Measurements from ENCODE around the gene ELP1.

DNA sequence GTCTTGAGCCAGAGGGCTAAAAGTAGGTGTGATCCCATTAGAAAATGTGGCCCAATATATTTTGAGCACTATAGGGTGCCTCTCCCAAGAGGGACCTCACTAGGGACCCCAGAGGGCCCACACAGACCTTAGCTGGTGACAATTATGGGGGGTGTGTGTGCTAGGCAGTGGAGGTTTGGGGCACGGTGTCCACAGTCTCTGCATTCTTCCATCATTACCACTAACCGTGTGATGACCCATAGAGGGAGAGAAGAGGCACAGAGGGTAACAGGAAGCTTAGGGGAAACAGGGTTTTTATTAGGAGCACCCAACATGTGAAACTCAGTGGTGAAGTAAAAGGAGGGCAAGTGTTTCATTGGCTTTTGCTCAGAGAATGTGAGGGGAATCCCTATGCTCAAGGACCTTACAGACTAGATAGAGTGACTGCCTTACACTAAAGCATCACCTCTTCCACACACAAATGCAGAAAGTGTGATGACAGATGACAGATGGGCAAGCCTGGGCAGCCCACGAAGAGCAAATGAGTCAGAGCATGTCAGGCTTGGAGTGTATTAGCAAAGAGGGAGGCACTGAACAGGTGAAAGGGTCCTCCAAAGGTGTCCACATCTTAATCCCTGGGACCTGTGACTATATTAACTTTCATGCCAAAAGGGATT lies 74.3 kb downstream of the ELP1 start:
- TF ChIP-seq, protein P1, sequence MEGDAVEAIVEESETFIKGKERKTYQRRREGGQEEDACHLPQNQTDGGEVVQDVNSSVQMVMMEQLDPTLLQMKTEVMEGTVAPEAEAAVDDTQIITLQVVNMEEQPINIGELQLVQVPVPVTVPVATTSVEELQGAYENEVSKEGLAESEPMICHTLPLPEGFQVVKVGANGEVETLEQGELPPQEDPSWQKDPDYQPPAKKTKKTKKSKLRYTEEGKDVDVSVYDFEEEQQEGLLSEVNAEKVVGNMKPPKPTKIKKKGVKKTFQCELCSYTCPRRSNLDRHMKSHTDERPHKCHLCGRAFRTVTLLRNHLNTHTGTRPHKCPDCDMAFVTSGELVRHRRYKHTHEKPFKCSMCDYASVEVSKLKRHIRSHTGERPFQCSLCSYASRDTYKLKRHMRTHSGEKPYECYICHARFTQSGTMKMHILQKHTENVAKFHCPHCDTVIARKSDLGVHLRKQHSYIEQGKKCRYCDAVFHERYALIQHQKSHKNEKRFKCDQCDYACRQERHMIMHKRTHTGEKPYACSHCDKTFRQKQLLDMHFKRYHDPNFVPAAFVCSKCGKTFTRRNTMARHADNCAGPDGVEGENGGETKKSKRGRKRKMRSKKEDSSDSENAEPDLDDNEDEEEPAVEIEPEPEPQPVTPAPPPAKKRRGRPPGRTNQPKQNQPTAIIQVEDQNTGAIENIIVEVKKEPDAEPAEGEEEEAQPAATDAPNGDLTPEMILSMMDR (optimal IDR thresholded peaks at IDR 0.05 in 1 of 3, IDR thresholded peaks at IDR 0.05 in 1 of 3, conservative IDR thresholded peaks at IDR 0.05 in 1 of 3; ENCODE audit: extremely low read depth in 1 of 3, insufficient read depth in 2 of 3, low read length in 3 of 3), result no peak
- TF ChIP-seq EZH2 (IDR thresholded peaks at IDR 0.05; ENCODE audit: low read length), result no peak
